Cardiac muscle cell (in vitro differentiated cells and primary cell): ENCODE data around the gene DKK1. TPM values are rescaled to one million over a fixed set of nuclear protein-coding genes. Genes with fewer than 3 reads are reported as not detected.
A peak's percentile ranks its signal among the peaks of the same experiment; 100 is the strongest.

Source experiments
- DNase-seq, 2 donors: peaks; one replicate each; pipeline versions ENCODE4 v3.0.0 to v3.0.0-alpha.2; 2010 to 2017; ENCODE audit warnings: low read depth in 1 of 2, low spot score in 1 of 2
- H3K27ac ChIP-seq: fragments of 200-600 bp; sonication (generic); 2 replicates; pipeline ENCODE4 v1.5.1; 2016
- H3K27me3 ChIP-seq: fragments of 200-600 bp; sonication (generic); 2 replicates; pipeline ENCODE4 v1.6.0; 2016; ENCODE audit warnings: control low read depth
- H3K36me3 ChIP-seq: fragments of 200-600 bp; sonication (generic); 2 replicates; pipeline ENCODE4 v1.5.1; 2016; ENCODE audit warnings: control low read depth
- H3K4me1 ChIP-seq: fragments of 200-600 bp; sonication (generic); 2 replicates; pipeline ENCODE4 v1.8.1; 2017; ENCODE audit warnings: low read depth, mild to moderate bottlenecking, mixed run types
- H3K4me3 ChIP-seq: fragments of 200-600 bp; sonication (generic); 2 replicates; pipeline ENCODE4 v1.5.1; 2016; ENCODE audit warnings: mild to moderate bottlenecking
- H3K9me3 ChIP-seq: fragments of 200-600 bp; sonication (generic); 2 replicates; pipeline ENCODE4 v1.5.1; 2017; ENCODE audit warnings: low read depth, mild to moderate bottlenecking, control low read depth
- polyA plus RNA-seq: library from polyadenylated mRNA; unstranded; fragments of >200 nt; fragmentation: Nextera tagmentation; extraction: Ambion mirVana; gene quantifications from 2 replicates; pipeline ENCODE4 v1.2.1, GENCODE V29; 2016
- total RNA-seq: library from RNA; depleted of rRNA; stranded (reverse); fragments of >200 nt; gene quantifications from 2 replicates; pipeline ENCODE4 v1.2.3, GENCODE V29; 2016
- TF ChIP-seq, protein P1 (sequence below): IDR thresholded peaks from 2 replicates; pipeline ENCODE4 v1.5.1; 2012; ENCODE audit warnings: low read depth, mild to moderate bottlenecking, low read length

The DKK1 gene, protein sequence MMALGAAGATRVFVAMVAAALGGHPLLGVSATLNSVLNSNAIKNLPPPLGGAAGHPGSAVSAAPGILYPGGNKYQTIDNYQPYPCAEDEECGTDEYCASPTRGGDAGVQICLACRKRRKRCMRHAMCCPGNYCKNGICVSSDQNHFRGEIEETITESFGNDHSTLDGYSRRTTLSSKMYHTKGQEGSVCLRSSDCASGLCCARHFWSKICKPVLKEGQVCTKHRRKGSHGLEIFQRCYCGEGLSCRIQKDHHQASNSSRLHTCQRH
- total RNA-seq (3.2 and 6.0 TPM in 2 replicates), polyA plus RNA-seq (6.7 and 11.1 TPM in 2 replicates)

DNA sequence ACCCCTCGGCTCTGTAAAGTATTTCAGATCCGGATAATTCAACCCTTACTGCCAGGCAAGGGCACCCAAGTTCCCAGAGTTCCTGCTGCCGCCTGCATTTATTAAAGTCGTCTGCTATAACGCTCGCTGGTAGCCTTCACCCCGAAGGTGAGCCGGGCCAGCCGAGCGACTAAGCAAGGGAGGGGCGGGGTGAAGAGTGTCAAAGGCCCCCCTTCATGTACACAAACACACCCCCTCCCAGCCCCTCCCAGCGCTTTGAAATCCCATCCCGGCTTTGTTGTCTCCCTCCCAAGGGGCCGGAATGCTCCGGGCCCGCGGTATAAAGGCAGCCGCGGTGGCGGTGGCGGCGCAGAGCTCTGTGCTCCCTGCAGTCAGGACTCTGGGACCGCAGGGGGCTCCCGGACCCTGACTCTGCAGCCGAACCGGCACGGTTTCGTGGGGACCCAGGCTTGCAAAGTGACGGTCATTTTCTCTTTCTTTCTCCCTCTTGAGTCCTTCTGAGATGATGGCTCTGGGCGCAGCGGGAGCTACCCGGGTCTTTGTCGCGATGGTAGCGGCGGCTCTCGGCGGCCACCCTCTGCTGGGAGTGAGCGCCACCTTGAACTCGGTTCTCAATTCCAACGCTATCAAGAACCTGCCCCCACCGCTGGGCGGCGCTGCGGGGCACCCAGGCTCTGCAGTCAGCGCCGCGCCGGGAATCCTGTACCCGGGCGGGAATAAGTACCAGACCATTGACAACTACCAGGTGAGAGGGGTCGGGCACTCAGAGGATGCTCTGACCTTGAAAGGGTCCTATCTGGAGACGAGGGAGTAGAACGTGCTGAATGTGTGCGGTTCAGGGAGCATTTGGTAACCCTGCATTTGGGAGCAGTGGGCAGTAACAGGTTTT is at the start of gene DKK1:
Gene DKK1, plus strand, starts transcription at position 349 of the 889 bp plus-strand sequence. Its CDS starts 154 bp downstream, at position 503.
- peak; percentile 71 to 85 for DNase-seq
- H3K27me3 ChIP-seq, result peaks cover 42% of the 10 kb centered on the region
- H3K4me3 ChIP-seq, result peak within 1 kb of the TSS; percentile 55
- no peak within 1 kb of the TSS for H3K27ac ChIP-seq
- no peaks in the 10 kb centered on the region for H3K36me3 ChIP-seq
- no peaks in the 10 kb centered on the region for H3K9me3 ChIP-seq
- no peaks in the 10 kb centered on the region for H3K4me1 ChIP-seq
- TF ChIP-seq, protein P1, sequence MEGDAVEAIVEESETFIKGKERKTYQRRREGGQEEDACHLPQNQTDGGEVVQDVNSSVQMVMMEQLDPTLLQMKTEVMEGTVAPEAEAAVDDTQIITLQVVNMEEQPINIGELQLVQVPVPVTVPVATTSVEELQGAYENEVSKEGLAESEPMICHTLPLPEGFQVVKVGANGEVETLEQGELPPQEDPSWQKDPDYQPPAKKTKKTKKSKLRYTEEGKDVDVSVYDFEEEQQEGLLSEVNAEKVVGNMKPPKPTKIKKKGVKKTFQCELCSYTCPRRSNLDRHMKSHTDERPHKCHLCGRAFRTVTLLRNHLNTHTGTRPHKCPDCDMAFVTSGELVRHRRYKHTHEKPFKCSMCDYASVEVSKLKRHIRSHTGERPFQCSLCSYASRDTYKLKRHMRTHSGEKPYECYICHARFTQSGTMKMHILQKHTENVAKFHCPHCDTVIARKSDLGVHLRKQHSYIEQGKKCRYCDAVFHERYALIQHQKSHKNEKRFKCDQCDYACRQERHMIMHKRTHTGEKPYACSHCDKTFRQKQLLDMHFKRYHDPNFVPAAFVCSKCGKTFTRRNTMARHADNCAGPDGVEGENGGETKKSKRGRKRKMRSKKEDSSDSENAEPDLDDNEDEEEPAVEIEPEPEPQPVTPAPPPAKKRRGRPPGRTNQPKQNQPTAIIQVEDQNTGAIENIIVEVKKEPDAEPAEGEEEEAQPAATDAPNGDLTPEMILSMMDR, result peak; percentile 87

DNA sequence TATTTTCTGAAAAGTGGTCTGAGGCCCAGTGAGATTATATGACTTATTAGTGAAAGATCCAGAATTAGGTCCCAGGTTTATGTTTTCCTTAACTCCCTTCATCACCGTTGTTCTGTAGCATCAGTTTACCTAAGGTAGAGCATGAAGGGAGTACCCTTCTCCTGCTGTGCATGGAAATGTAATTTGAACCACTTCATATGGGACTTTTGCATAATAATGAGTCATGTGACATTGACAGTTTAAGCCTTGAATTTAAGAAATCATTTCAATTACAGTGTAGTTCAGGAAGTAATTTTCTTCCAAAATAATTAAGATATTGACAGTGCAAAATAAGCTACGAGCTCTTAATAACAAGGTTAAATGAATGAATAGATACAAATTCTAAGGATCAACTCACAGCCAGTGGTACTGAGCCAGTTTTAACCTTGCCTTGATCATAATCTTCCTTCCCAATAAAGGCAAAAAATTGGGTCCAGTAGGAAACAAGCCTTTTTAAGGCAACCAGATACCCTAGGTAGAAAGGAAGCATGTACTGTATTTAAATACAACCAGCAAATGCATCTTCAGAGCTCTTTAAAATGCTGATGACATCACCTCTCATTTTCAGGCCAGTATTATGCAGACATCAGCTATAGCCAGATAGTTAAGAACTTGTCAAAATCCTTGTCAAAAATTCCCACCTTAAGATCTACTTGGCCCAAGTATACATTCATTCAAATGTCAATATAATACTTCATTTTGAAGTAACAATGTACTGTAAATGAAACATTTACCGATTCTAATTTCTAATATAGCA is 48.8 kb upstream of the DKK1 start:
- no peaks in the 10 kb centered on the region for H3K4me1 ChIP-seq

DNA sequence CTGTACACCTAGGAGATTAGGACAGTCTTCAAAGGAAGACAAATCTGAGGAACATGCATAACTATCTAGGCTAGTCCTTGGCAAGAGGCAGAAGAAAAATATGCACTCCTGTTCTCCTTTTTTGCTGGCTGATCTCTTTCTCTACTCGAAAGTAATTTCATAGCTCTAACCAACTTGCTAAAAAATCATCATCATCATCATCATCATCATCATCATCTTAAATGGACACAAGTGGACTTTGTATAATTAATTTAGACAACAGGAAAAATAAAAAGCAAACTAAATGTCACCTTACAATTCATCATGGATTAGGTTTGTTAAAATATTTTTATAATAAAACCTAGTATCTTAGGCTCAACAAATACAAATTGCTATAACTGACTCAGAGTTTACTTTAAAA is 47.2 kb upstream of the DKK1 start:
- no peaks in the 10 kb centered on the region for H3K4me1 ChIP-seq
- no peak for DNase-seq
- no peaks in the 10 kb centered on the region for H3K36me3 ChIP-seq
- no peak overlapping the region for H3K27ac ChIP-seq
- no peak overlapping the region for H3K4me3 ChIP-seq
- no peaks in the 10 kb centered on the region for H3K27me3 ChIP-seq
- TF ChIP-seq, protein P1, result no peak
- H3K9me3 ChIP-seq, result no peaks in the 10 kb centered on the region

More for the DNA sequence above, 48.8 kb upstream of the DKK1 start:
- no peak overlapping the region for H3K4me3 ChIP-seq
- H3K36me3 ChIP-seq, result no peaks in the 10 kb centered on the region
- TF ChIP-seq, protein P1, result no peak
- no peaks in the 10 kb centered on the region for H3K27me3 ChIP-seq
- DNase-seq, result no peak
- H3K27ac ChIP-seq, result no peak overlapping the region
- H3K9me3 ChIP-seq, result no peaks in the 10 kb centered on the region

DNA sequence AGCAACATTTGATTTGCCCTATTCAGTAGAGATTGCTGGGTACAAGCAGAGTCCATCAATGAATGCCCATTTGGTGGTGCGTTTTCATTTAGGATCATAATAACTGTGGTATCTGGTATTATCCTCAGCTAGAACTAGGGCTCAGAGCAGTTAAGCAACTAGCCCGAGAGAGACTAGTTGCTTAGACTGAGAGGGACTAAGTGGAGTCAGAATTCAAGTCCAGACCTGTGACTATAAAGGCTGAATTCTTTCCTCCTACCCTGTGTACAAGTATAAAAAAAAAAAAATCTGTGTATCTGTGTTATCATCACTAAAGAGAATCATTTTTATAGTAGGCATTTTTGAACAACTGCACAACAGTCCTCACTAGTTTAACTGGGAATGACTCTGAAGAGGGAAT is 45.3 kb upstream of the DKK1 start:
- Histone ChIP-seq H3K9me3 (no peaks in the 10 kb centered on the region), H3K27ac (no peak overlapping the region), H3K4me3 (no peak overlapping the region), H3K36me3 (no peaks in the 10 kb centered on the region), H3K27me3 (no peaks in the 10 kb centered on the region), H3K4me1 (no peaks in the 10 kb centered on the region)
- no peak for DNase-seq
- TF ChIP-seq, protein P1, result no peak

DNA sequence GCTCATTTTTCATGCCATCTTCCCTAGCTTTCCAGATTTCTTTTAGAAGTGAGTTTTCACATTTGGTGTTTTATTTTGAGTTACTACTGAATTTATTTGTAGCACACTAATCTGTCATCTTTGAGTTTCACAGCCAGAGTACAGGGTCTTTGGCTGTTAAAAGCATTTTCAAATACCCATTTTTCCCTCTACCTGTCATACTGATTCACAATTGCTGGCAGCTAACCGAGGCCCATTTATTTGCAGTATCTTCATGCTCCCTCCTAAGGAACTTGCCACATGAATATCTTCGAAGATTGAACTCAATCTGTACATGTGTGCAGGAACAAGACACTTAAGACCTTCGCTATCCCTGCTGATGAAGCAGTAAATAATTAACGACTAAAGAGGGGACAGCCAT is 44.8 kb upstream of the DKK1 start:
- DNase-seq, result no peak
- H3K27me3 ChIP-seq, result no peaks in the 10 kb centered on the region
- TF ChIP-seq, protein P1, result no peak

More for the DNA sequence above, 44.8 kb upstream of the DKK1 start:
- H3K36me3 ChIP-seq, result no peaks in the 10 kb centered on the region
- H3K9me3 ChIP-seq, result no peaks in the 10 kb centered on the region
- H3K4me3 ChIP-seq, result no peak overlapping the region
- H3K4me1 ChIP-seq, result no peaks in the 10 kb centered on the region
- no peak overlapping the region for H3K27ac ChIP-seq
